Stimulated activated CD4-positive, alpha-beta T cell treated with anti-CD3 and anti-CD28 coated beads, Interleukin-12 subunit alpha, Interleukin-12 subunit beta, amount 100 ng/mL, for 4 hours (primary cell): ENCODE results near the gene HDAC4.

Experiments used
- DNase-seq: peaks from one replicate; pipeline ENCODE4 v3.0.0-alpha.2; 2020

The HDAC4 gene

DNA sequence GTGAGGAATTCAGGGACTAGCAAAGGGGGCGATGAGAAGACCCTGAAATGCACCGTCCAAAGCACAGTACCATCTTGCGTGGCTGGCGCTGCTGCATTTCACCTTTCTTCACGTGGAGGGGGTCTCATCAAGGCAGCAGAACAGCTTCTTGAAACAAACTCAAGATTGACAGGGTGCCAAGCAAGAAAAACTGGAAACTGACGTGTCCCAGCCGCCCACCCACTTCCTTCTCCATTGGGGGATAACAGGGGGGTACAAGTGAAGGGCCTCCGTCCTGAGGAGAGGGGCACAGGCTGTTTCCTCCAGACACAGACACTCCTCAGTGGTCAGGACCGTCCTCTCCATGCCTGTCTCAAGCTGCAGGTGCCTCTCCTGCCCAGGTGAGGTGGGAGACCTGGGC is 32.5 kb downstream of the HDAC4 start:
- DNase-seq: no peak

DNA sequence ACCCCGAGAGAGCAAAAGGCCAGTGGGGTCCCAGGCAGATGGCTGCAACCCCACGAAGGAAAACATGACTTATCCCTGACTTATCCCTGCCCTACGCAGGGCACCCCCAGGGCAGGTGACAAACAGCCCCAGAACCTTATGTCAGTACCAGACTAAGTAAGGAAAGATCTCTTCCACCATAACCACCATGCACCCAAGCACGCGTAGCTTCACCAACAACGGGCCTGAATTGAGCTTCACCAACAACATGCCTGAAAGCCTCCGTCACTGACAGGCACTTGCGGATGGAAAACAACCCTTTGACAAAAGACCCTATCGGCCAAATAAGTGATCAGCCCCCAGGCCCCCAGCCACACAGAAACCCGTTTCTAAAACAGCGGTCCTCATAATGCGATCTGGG is 34.1 kb downstream of the HDAC4 start:
- DNase-seq: no peak

DNA sequence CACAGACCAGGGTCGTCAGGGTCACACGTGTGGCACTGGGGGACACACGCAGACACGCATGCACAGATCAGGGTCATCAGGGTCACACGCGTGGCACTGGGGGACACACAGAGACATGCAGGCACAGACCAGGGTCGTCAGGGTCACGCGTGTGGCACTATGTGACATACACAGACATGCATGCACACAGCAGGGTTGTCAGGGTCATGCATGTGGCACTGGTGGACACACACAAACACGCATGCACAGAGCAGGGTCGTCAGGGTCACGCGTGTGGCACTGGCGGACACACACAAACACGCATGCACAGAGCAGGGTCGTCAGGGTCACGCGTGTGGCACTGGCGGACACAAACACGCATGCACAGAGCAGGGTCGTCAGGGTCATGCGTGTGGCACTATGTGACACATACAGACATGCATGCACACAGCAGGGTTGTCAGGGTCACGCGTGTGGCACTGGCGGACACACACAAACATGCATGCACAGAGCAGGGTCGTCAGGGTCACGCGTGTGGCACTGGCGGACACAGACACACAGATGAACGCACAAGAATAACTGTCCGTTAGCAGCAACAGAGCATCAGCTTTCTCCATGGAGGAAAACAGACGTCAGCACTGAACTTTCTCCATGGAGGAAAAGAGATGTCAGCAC is 34.9 kb downstream of the HDAC4 start:
- no peak for DNase-seq

DNA sequence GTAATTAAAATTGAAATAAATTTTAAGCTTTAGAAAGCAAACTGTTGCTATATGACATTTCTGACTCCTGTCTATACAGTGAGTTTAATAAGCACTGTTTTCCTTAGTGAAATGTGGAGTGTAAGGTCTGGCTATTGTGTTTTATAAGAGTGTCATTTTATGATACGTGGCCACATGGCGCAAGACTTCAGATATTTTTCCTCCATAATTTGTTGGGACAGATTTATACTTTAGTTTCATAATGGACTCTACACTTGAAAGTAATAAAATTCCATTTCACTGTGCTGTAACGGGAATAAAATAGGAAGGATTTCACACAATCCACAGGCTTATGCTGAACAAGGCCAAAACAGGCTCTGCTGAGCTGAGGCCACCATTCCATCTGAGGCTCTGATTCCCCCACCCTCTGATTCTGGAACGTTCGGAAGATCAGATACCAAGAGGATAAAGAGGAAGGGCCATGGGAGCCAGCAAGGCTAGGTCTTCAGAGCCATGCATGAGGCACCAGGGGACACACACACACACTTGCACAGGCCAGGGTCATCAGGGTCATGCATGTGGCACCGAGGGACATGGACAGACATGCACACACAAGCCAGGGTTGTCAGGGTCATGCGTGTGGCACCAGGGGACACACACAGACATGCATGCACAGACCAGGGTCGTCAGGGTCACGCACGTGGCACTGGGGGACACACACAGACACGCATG is 35.6 kb downstream of the HDAC4 start:
- DNase-seq: no peak

DNA sequence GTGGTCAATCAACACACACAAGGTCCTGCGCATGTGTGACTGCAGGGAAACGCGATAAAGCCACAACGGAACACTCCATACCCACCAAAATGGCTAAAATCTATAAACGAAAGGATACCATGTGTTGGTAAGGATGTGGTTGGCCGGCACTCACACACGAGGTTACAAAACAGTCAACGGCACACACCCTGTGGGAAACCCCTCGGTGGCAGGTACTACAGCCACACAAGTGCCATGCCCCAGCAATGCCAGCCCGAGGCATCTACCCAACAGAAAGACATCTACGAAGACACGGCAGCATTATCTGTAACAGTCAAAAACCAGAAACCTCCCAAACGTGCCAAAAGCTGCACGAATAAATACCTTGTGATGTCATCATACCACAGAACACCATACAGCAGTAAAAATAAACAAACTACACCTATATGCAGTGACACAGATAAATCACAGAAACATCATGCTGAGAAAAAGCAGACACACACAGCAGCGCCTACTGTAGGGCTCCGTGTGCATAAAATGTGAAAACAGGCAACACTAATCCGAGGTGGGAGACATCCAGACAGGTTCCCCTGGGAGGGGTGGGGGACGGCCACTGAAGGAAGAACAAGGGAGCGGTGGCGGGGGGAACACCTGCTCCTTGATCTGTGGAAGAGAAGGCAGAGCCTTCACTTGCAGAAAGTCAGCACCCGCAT is 36.7 kb downstream of the HDAC4 start:
- no peak for DNase-seq

DNA sequence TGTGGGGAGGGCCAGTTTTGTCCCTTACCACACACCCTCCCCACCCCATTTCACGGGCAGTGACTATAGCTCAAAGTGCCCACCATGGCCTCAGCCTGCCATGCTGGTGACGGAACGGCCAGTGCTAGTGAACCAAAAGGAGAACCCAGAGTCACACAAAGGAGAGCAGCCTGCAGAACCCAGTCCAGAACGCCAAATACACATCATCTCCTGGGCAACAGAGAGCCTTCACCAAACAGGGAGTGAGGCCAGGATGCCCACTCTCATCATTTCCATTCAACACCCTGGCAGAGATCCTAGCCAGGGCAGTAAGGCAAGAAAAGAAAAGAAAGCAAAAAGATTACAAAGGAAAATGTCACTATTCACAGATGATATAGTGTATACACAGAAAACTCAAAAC is 38.3 kb downstream of the HDAC4 start:
- DNase-seq: no peak

DNA sequence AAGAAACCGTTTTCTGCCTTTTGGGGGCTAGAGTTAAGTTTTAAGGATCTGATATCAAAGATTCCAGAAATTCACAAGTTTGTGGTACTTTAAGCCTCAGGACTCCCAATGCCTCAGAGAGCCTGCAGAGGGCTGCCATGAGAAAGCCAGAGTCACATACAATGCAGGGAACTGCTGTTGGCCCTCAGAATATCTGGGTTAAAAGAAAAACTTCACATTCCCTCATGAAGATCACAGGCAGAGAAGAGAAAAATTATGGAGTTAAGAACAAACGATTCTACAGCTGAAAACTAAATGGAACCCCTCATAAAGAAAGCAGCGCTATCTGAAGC is 39.5 kb downstream of the HDAC4 start:
- DNase-seq: no peak

DNA sequence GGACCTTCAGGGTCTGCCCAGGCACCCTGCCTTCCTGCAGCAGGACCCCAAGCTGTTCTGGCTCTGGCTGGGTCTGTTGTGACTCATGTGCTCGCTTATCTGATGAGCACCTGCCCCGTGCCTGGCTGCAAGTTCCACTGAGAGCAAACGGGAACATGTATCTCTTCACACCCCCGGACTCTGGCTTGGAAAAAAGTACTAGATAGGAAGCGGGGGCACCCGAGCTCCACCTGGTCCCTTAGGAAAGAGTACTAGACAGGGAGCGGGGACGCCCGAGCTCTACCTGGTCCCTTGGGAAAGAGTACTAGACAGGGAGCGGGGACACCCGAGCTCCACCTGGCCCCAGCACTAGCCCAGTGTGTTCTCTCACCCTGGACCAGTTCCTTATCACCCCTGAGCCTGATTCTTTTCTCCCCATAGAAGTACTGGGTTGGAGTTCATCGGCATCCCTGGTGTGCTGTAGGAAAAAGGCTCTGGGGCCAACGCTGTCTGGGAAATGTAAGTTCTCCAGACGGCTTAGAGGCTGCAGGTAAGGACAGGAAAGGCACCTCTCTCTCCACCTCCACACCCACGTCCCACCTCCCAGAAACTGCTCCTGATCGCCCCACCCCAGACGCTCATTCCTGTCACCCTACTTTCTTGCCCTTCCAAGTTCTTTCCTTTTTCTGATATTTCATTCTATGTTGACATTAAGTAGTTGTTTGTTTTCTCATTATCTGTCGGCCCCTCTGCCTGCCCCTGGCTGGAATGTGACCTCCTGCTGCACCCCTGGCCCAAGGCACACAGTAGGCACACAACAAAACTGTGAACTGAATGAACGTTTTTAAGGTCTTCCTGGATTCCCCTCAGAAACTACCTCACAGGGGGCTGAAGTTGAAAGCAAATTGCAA is 40.2 kb downstream of the HDAC4 start:
- no peak for DNase-seq

DNA sequence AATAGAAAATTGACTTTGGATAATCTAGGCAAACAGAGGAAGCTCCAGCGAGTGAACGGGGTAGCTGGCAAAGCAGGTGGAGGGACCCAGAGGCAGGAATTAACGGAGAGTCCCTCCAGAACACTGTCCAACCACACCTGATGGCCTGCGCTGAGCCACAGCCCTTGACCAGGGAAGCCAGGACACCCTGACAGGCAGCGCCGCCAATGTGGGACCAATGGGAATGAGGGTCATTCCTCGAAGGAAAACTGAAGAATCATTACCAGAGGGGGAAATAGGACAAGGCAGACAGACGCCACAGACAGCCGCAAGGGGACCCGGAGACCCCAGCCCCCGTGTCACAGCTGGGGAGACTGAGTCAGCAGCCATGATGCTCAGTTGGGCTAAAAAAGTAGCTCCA is 40.8 kb downstream of the HDAC4 start:
- no peak for DNase-seq

DNA sequence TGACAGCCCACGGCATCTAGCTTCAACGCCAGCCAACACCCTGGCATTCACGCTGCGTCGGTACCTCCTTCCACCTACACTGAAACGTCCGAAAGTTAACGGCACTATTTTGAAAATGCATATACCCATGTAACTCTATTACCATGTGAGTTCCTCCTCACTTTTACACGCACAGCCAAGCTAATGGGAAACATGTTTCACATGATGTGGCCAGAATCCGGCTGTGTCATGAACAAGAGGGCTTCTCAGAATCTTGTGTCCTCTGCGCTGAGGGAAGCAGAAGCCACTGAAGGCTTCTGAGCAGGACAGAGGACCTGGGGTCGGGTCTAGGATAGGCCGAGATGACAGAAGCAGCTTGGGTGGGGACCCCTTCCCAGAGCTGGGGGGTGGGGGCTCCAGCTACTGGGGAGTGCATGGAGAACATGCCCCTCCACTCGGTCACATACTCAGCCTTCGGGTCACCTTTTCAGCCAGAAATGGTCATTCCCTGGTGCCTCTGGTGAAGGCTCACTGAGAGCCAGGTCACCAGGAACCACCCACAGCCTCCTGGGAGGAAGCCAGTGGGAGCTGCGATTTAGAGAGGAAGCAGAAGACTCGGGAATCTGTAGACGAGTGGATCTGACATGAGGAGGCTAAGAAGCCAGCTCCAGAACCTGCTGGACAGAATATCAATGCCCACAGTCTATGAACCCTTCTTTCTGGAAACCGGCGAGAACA is 41.5 kb downstream of the HDAC4 start:
- DNase-seq: no peak

DNA sequence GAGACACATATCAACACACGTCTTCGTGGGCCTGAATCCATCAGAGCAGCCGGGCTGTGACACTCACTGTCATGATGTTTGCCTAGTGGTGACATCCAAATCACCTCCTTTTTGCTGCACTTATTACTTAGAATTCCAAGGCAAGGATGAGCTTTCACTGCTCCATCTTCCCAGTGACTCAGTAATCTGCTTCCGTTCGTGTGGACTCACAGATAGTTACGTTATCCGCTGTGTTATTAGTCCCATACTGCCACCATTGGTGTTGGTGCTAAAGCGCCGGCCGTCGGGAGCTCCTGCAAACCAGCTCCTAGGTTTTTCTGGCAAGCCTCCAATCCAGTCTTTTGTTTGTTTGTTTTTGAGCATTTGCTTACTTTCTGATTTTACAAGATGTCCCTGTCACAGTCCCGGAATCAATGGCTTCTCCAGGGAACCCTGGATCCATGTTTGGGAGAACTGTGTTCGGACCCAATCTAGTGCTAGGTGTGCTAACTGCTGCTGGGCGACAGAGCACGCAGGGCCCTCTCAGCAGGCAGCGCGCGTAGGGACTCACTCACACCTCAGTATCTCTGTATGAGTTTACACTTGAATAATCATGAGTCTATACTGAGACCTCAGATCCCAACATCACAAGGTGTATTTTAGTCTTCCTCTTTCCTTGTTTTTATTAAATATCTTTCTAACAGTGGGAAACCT is 42.6 kb downstream of the HDAC4 start:
- DNase-seq: no peak

DNA sequence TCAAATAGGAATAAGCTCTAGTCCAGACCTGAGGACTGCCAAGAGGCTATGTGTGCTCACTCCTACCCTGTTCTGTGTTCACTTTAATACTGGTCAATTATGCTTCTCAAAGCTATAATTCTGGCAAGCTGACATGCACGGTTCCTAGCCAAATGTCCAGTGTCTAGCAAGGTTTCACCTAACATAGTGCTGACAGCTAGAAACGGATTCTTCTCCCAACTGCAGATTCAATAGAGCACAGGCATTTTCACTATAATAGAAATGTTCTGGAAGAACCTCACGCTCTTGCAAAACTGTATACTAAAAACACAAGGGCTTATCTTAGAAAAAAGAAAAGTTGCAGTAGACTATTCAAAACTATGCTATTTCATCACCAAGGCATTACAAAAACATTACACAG is 45.1 kb downstream of the HDAC4 start:
- DNase-seq: no peak

DNA sequence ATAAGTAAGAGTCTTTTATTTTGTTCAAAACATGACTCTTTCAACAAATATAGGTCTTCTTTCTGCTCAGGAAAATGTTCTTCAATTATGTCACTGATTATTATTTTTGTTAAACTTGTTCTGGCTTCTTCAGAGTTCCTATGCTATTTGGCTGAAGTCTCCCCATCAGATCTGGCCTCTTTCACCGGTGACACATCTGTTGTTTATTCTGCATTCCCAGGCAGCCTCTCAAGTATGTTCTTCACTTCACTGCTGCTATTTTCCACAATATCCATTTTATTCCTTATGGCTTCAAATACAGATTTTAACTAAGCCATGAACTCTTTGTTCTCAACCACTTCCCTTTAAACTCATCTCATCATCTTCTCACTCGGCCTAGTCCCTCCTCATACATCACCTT is 45.7 kb downstream of the HDAC4 start:
- no peak for DNase-seq

DNA sequence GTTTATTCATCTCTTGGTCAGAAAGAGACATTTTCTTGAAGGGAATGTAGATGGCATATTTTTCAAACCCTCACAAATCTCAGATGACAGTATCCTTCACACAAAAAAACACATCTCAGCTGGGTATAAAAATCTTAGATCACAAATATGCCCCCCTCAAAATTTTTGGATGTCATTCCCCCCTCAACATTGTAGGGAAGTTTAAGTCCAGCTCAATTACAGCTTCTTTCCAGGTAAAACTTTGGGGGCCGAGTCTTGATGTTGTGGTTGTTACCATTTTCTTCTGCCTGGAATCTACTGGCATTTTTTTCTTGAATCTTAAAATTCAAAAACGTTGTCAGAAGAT is 46.1 kb downstream of the HDAC4 start:
- no peak for DNase-seq

DNA sequence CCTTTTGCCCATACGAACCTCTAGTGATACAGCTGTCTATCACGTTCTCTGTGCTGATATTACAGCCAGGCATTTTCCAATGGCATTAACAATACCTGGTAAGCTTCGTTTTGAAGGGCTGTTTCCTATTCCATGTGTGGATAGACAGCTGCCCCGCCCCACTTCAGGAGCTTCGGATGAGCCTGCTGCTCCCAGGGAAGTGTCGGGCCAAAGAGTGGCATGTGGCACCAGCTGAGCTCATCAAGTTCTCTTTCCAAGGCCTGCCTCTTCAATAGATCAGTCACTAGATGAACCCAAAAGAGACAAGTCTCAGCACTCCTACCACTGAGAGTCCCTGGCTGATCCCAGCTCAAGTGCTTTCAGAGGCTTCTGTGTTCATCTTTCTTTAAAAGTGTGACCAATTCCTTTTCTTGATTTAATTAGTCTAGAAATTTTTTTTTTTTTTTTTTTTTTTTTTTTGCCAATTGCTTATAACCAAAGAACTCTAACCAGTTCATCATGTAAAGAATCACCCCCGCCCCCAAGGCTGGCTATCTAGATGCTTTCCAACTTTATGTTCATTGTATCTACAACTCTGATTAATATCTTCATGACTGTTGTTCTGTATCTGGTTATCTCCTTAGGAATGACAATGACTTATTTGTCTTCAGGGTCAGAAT is 46.6 kb downstream of the HDAC4 start:
- DNase-seq: no peak

DNA sequence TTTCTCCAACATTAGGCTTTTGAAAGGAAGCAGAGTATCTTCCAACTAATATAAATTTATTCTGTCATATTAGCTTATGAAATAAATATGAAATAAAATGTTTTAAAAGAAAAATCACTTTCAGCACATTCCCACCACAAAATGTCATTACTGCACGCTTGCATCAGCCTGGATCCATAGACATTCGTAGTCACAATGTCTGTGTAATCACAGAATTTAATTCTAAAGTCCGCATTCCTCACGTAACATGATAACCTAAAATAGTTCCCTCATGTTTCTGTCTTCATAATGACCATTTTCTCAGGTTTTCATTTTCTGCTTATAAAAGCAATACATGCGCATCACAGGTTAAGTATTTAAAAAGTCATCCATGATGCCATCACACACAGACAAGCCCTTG is 47.1 kb downstream of the HDAC4 start:
- no peak for DNase-seq

DNA sequence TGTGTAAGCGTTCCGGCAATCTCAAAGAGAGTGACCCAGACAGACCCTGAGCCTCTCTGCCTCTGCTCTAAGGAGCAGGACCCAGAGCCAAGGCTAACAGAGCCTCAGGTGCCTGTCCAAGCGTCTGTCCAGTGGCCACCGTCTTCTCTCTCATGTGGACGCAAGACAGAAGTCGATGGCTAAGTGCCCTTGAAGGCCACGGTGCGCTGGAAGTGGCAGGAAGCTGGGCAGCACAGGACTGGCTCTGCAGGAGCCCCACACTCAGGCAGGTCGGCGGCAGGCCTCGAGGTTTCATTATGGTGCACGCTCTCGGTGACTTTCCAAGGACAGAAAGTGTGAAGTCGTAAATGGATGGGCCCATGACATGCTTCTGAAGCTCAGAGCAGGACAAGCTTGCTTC is 49.1 kb downstream of the HDAC4 start:
- DNase-seq: no peak

DNA sequence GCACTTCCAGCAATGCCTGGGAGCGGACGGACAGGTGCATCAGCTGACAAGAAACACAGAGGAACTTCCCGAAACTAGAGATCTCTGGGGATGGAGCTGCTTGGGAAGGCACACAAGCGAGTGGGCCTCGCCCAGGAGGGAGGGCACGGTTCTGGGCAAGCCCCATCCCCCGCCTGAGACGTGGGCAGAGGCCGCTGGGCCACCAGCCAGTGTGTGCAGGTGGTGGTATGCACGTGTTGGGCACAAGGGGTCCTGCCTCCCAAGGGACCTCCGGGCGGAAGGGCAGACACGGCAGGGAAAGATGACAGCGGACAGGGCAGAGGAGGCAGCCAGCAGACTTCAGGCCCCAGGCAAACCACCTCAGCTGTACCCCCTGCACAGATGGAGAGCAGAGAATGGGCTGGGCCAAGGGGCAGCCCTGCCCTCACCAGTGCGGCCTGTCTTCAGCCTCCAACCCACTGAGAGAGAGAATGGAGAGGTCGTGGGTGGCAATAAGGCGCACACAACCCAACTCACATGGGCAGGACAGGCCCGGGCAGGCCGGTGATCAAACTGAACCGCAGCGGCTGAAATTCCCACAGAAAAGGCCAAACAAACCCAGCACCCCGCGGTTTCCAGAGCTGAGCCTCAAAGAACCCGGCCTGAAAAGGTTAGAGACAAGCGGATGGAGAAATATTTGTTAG is 51.2 kb downstream of the HDAC4 start:
- DNase-seq: no peak

DNA sequence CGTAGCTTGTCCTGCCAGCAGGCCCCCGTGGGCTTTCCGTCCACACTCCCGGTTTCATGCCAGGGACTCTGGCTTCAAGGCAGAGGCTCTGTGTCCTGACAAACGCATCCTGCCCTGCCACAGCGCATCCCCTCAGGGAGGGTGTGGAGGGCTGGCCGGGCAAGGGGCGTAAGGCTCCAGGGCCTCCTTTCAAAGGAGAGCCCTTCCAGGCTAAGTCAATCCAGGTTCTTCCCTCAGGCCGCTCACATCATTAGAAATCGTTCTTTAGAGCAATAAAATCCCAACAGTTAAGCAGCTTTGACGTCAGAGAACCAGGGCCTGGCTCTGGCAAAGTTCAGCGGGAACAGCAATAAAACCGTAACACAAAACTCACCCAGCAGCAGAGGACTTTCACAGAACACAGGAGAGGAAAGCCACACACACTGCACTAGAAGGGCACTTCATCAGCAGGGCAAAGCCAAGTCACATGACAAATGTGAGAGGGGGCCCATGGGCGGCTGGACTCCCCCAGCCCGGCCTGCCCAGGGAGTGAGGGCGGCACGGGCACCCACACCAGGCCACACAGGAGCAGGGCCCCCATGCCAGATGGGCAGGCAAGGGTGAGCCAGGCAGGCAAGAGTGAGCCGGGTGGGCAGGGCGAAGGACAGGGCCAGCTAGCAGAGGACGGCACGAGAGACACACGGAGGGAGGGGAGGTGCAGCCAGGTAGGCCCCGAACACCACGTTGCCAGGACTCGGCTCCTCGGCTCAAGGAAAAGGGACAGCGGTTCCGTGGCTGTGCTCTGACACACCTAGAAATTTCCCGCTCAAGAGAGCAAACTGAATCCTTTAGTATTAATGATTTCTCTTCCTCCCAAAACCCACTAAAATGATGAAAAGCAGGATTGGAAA is 52.0 kb downstream of the HDAC4 start:
- no peak for DNase-seq

DNA sequence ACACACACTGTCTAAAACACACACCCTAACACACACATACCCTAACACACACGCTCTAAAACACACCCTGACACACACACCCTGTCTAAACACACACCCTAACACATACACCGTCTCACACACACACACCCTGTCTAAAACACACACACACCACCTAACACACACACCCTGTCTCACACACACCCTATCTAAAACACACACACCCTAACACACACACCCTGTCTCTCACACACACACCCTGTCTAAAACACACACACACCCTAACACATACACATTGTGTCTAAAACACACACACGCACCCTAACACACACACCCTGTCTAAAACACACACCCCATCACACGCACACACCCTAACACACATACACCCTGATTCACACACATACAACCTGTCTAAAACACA is 54.1 kb downstream of the HDAC4 start:
- DNase-seq: no peak
